B cell (primary cell): Measurements from ENCODE around the gene CNOT4. TPM values are rescaled to one million over a fixed set of nuclear protein-coding genes. Genes with fewer than 3 reads are reported as not detected.

ENCODE experiments used
- ATAC-seq: fragments of 200-7000 bp; cut with Tn5 transposase; one replicate; pipeline ENCODE4 v1.10.0; 2021; ENCODE audit warnings: low read depth, mild to moderate bottlenecking, moderate number of reproducible peaks, moderate library complexity
- CTCF ChIA-PET: fragments of 350-600 bp; sonication (Branson Sonifier 250); formaldehyde crosslinking; loops from one replicate; lab custom pipeline; 2021; ENCODE audit warnings: antibody characterized with exemption, inconsistent platforms; lab: Charles Lee
- POLR2A ChIA-PET: fragments of 350-600 bp; sonication (Branson Sonifier 250); formaldehyde crosslinking; loops from one replicate; lab custom pipeline; 2021; ENCODE audit warnings: antibody characterized with exemption; lab: Charles Lee
- DNase-seq: peaks from one replicate; pipeline ENCODE4 v3.0.0; 2013
- H2AFZ ChIP-seq: 2 replicates; pipeline ENCODE4 v1.6.1; 2012; ENCODE audit warnings: mild to moderate bottlenecking, low read depth, low read length; ENCODE audit not compliant: insufficient read depth, poor library complexity, severe bottlenecking
- H3K27ac ChIP-seq, 2 donors: 1 replicate in 1 of 2; 2 replicates in 1 of 2; pipeline ENCODE4 v1.5.1; 2012 to 2013; ENCODE audit warnings: low read length in 2 of 2, mild to moderate bottlenecking in 2 of 2, moderate library complexity in 1 of 2
- H3K27me3 ChIP-seq, 4 experiments: fragments of 200-600 bp in 1 of 4; sonication (generic) in 1 of 4; replicated peaks in 1 of 4; 1 replicate in 2 of 4; 2 replicates in 2 of 4; pipeline versions ENCODE4 v1.6.1 to v1.7.0; 2013 to 2016; ENCODE audit warnings: low read length in 3 of 4, mild to moderate bottlenecking in 2 of 4, mixed read lengths in 1 of 4, moderate library complexity in 1 of 4; ENCODE audit not compliant: insufficient read depth in 4 of 4, control insufficient read depth in 3 of 4; ENCODE audit errors: control extremely low read depth in 1 of 4
- H3K36me3 ChIP-seq, 2 experiments: replicated peaks in 1 of 2; 1 replicate in 1 of 2; 2 replicates in 1 of 2; pipeline versions ENCODE4 v1.6.1 to v1.7.1; 2013; ENCODE audit warnings: low read length in 1 of 2; ENCODE audit not compliant: insufficient read depth in 2 of 2, control insufficient read depth in 1 of 2; ENCODE audit errors: control extremely low read depth in 1 of 2, extremely low read depth in 1 of 2
- H3K4me1 ChIP-seq, 2 donors: fragments of 200-600 bp in 1 of 2; sonication (generic) in 1 of 2; 1 replicate in 1 of 2; 2 replicates in 1 of 2; pipeline versions ENCODE4 v1.5.1 to v1.6.1; 2013 to 2017; ENCODE audit warnings: low read length in 2 of 2; ENCODE audit not compliant: control insufficient read depth in 2 of 2, insufficient read depth in 2 of 2
- H3K4me2 ChIP-seq: replicated peaks from 2 replicates; pipeline ENCODE3; 2012; ENCODE audit warnings: mild to moderate bottlenecking, low read depth, low read length; ENCODE audit not compliant: poor library complexity, severe bottlenecking
- H3K4me3 ChIP-seq, 5 experiments: fragments of 200-600 bp in 1 of 5; sonication (generic) in 1 of 5; 1 replicate in 3 of 5; 2 replicates in 2 of 5; pipeline versions ENCODE4 v1.5.1 to v1.7.0; 2011 to 2016; ENCODE audit warnings: low read length in 4 of 5, mild to moderate bottlenecking in 4 of 5, low read depth in 2 of 5, control low read depth in 1 of 5, moderate library complexity in 1 of 5; ENCODE audit not compliant: insufficient read depth in 1 of 5; ENCODE audit errors: control extremely low read depth in 1 of 5, extremely low read depth in 1 of 5
- H3K79me2 ChIP-seq: fragments of 200-600 bp; sonication (generic); one replicate; pipeline ENCODE4 v1.6.0; 2016; ENCODE audit warnings: low read length; ENCODE audit not compliant: control insufficient read depth, insufficient read depth
- H3K9ac ChIP-seq: fragments of 200-600 bp; sonication (generic); 2 replicates; pipeline ENCODE4 v1.6.1; 2017; ENCODE audit warnings: mild to moderate bottlenecking, low read length, moderate library complexity
- H3K9me3 ChIP-seq, 3 donors: one replicate each; pipeline versions ENCODE4 v1.6.1 to v1.7.1; 2013; ENCODE audit warnings: low read length in 2 of 3; ENCODE audit not compliant: control insufficient read depth in 2 of 3, insufficient read depth in 1 of 3; ENCODE audit errors: control extremely low read depth in 1 of 3
- H4K20me1 ChIP-seq: 2 replicates; pipeline ENCODE4 v1.6.0; 2012; ENCODE audit warnings: mild to moderate bottlenecking, low read length; ENCODE audit not compliant: insufficient read depth, control insufficient read depth, poor library complexity, severe bottlenecking
- H3K27ac Mint-ChIP-seq: one replicate; pipeline ENCODE4 v1.8.0; 2021; ENCODE audit warnings: mixed read lengths
- H3K27me3 Mint-ChIP-seq: one replicate; pipeline ENCODE4 v1.8.0; 2021; ENCODE audit warnings: mixed read lengths
- H3K4me1 Mint-ChIP-seq: one replicate; pipeline ENCODE4 v1.8.0; 2021; ENCODE audit warnings: mixed read lengths
- H3K4me3 Mint-ChIP-seq: one replicate; pipeline ENCODE4 v1.8.0; 2021; ENCODE audit warnings: mixed read lengths
- H3K9me3 Mint-ChIP-seq: one replicate; pipeline ENCODE4 v1.8.0; 2022; ENCODE audit warnings: mixed read lengths; ENCODE audit not compliant: insufficient read depth
- EZH2 ChIP-seq: IDR thresholded peaks from 2 replicates; pipeline ENCODE4 v1.6.1; 2012; ENCODE audit warnings: borderline replicate concordance, low read depth, mild to moderate bottlenecking, moderate library complexity, low read length; ENCODE audit not compliant: insufficient read depth, poor library complexity, severe bottlenecking
- WGBS: methylation state at CpG from one replicate; pipeline ENCODE4 v1.1.5; 2013; ENCODE audit warnings: missing lambda C conversion rate; ENCODE audit not compliant: insufficient coverage; 5-methylcytosine and 5-hydroxymethylcytosine counted together
- intact Hi-C: fragments of 100-400 bp; cut with micrococcal nuclease; formaldehyde crosslinking; loops from one replicate; pipeline ENCODE4 v1.10.0; 2022
- polyA plus RNA-seq: library from polyadenylated mRNA; depleted of rRNA; stranded (reverse); fragments of >200 nt; gene quantifications from 2 replicates; pipeline ENCODE4 v1.2.3, GENCODE V29; 2012
- total RNA-seq, 2 donors: library from RNA; stranded (reverse); fragments of 120-200 nt in 1 of 2; gene quantifications; 1 replicate in 1 of 2; 2 replicates in 1 of 2; pipeline versions ENCODE4 v1.2.3 to v1.2.4, GENCODE V29; 2013 to 2022
- TF ChIP-seq, protein P1 (sequence below): fragments of 200-600 bp; IDR thresholded peaks from one replicate; pipeline ENCODE4 v1.8.0; 2022; ENCODE audit warnings: antibody characterized with exemption, mild to moderate bottlenecking

CNOT4 gene
- total and polyA plus RNA-seq, 2 donors (not counting 1 experiment from before 2014, with no cell fraction given) = 9.8 to 52.1 TPM

DNA sequence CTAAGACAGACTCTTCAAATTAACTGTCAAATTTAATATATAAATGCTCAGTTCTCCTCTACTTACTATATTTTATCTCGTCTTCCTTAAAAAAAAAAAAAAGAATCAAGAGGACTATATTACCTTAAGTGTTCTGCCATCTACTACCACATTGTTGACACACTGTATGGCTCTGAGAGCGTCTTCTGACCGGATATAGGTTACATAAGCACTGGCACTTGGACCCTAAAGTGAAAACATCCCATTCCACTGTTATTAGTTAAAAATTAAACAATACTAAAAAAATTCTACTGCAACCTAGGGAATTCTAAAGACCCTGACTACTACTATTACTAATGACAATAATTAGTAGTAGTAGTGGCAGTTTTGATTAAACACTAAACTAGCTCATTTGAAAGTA is 95.7 kb downstream of the CNOT4 start:
- Histone ChIP-seq H3K9me3 (no peaks in the 10 kb centered on the region), H3K4me1 (no peaks in the 10 kb centered on the region), H4K20me1 (peaks cover 14% of the 10 kb centered on the region), H3K36me3 (peaks cover 0 to 36% of the 10 kb centered on the region in 2 experiments), H2AFZ (no peak overlapping the region), H3K27me3 (no peaks in the 10 kb centered on the region), H3K27ac (no peak overlapping the region), H3K9ac (no peak overlapping the region), H3K4me3 (no peak overlapping the region), H3K4me2 (no peak overlapping the region), H3K79me2 (no peaks in the 10 kb centered on the region)
- no peak for ATAC-seq
- POLR2A ChIA-PET = no interaction called here
- intact Hi-C loops = no loop called here
- TF ChIP-seq, protein P1, sequence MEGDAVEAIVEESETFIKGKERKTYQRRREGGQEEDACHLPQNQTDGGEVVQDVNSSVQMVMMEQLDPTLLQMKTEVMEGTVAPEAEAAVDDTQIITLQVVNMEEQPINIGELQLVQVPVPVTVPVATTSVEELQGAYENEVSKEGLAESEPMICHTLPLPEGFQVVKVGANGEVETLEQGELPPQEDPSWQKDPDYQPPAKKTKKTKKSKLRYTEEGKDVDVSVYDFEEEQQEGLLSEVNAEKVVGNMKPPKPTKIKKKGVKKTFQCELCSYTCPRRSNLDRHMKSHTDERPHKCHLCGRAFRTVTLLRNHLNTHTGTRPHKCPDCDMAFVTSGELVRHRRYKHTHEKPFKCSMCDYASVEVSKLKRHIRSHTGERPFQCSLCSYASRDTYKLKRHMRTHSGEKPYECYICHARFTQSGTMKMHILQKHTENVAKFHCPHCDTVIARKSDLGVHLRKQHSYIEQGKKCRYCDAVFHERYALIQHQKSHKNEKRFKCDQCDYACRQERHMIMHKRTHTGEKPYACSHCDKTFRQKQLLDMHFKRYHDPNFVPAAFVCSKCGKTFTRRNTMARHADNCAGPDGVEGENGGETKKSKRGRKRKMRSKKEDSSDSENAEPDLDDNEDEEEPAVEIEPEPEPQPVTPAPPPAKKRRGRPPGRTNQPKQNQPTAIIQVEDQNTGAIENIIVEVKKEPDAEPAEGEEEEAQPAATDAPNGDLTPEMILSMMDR = no peak
- TF ChIP-seq EZH2 = no peak
- Mint-ChIP-seq H3K27ac (no peak overlapping the region), H3K4me3 (no peak overlapping the region), H3K4me1 (no peaks in the 10 kb centered on the region), H3K9me3 (no peaks in the 10 kb centered on the region), H3K27me3 (no peaks in the 10 kb centered on the region)
- no peak for DNase-seq
- CTCF ChIA-PET = interaction anchor here (2.4 kb wide), 1 partner anchor 133 kb away, joined by 7 read pairs; no protein-coding TSS in a partner anchor
- WGBS = 100% methylated on average over 1 of the region's 3 CpGs

DNA sequence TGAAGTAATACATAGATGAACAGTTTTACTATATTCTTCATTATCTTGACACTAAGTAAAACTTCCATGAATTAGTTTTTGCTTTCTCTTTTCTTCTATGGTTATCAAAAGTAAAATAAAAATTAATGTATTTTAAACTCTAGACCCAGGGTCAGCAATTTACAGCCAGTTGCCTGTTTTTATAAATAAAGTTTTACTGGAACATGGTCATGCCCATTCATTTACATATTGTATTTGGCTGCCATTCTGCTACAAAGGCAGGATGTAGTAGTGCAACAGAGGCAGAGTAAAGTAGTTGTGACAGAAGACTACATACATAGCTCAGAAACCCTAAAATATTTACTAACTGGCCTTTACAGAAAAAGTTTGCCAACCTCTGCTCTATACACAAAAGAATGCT is 98.8 kb downstream of the CNOT4 start:
- Histone ChIP-seq H3K4me2 (no peak overlapping the region), H4K20me1 (no peaks in the 10 kb centered on the region), H3K4me3 (no peak overlapping the region), H3K27ac (no peak overlapping the region), H2AFZ (no peak overlapping the region), H3K4me1 (no peaks in the 10 kb centered on the region), H3K79me2 (no peaks in the 10 kb centered on the region), H3K9ac (no peak overlapping the region), H3K27me3 (no peaks in the 10 kb centered on the region), H3K36me3 (peaks cover 2 to 46% of the 10 kb centered on the region in 2 experiments), H3K9me3 (no peaks in the 10 kb centered on the region)
- no peaks in the 10 kb centered on the region for H3K27me3 Mint-ChIP-seq
- ChIA-PET POLR2A (no interaction called here), CTCF (no interaction called here)
- H3K4me3 Mint-ChIP-seq = no peak overlapping the region
- H3K9me3 Mint-ChIP-seq = no peaks in the 10 kb centered on the region
- no peak for DNase-seq
- TF ChIP-seq, protein P1 = no peak
- no peak for TF ChIP-seq EZH2
- no peak for ATAC-seq
- H3K27ac Mint-ChIP-seq = no peak overlapping the region
- intact Hi-C loops = no loop called here
- H3K4me1 Mint-ChIP-seq = no peaks in the 10 kb centered on the region
